GM21360 (cell line): ENCODE results near the gene CACNA2D2.

Experiments
- ATAC-seq: cut with Tn5 transposase; IDR thresholded peaks from one replicate; pipeline ENCODE4 v1.9.1; 2021; ENCODE audit warnings: mild to moderate bottlenecking, moderate library complexity; ENCODE audit not compliant: unreplicated experiment

CACNA2D2 gene

DNA sequence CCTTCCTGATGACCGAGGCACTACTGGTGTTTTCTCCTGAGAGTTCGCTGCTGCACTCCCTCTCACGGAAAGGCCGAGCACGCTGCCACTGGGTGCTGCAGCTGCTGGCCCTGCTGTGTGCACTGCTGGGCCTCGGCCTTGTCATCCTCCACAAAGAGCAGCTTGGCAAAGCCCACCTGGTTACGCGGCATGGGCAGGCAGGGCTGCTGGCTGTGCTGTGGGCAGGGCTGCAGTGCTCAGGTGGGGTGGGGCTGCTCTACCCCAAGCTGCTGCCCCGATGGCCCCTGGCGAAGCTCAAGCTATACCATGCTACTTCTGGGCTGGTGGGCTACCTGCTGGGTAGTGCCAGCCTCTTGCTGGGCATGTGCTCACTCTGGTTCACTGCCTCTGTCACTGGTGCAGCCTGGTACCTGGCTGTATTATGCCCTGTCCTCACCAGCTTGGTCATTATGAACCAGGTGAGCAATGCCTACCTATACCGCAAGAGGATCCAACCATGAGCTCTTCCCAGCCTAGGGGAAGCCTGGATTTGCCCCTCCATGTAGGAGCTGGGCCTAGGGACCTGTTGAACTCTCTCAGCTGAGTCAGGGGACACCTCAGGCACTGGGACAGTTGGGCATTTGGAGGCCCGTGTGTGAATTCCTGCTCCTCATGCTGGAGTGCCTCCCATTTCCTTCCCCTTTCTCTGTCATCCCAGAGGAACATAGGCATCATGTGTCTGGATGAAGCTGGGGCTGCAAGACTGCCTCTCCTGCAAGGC lies 150.0 kb downstream of the CACNA2D2 start:
- no peak for ATAC-seq

DNA sequence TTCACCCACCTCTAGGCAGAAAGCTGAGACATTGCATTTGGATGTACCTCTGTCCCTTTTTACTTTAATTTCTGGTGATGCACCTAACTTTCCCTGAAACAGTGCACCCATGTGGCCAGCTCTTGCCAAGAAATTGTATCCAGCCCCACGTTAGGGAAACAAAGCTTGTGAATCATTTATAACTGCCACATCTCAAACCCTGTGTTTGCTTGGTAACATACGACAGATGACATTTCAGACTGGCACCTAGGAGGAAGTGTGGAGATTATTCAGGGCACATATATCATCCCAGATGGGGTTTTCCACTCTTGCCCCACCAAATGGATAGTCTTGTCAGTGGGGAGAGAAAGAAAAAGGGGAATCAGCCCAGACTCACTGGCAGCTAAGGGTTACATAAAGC lies 150.7 kb downstream of the CACNA2D2 start:
- no peak for ATAC-seq

DNA sequence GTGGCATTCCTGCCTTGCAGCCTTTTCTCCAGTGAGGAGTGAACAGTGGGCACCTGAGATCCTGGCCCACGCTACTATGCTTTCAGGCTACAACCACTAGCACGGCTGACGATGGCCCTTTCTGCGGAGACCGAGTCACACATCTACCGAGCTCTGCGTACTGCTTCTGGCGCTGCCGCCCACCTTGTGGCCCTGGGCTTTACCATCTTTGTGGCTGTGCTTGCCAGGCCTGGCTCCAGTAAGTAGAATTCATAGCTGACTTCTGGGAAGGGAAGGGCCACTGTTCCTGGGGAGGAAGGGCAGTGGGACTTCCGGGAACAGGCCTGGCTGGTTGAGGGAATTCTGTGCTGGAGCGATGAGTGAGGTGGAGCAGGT lies 152.1 kb downstream of the CACNA2D2 start:
- peak; percentile 6 for ATAC-seq

DNA sequence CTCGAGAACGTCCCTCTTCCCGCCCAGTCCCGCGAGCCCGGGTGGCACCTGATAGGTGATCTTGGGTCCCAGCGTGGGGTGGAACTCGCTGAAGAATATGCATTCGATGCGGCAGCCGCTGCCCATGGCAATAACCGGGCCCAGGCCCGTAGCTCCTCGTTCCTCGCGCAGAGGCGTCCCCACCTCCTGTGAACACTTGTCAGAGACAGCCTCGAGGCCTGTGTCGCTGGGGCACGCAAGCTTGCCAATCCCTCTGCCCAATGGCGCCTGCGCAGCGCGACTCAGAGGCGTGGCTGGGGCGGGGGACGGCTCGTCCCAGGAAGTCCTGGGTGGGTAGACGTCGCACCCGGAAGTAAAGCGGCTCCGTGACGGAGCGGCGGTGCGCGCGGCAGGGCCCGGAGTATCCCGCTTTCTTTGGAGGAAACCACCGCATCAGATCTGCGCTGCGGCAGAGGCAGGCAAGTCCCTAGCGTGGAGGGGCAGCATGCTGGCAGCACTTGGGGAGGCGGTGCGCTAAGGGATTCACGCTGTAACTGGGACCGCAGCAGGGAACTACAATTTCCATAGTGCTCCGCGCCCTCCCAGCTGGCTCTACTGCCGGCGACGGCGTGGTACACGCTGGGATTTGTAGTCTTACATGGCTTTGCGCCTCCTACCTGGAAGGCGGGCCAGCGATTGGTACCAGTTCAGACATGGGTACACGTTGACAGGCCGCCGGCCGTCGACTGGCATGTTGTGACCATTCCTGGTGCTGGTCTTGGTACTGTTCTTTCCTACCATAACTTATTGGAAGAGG lies 152.7 kb downstream of the CACNA2D2 start, which contains the start of the genes CYB561D2 and NPRL2:
Gene CYB561D2 (plus strand): TSS at position 336 of the 796 bp plus-strand sequence. CDS start 572 bp downstream, outside the sequence.
Gene NPRL2 (minus strand): TSS at position 249 of the 796 bp plus-strand sequence. CDS start 123 bp downstream, at position 126.
- ATAC-seq: peak; percentile 81

DNA sequence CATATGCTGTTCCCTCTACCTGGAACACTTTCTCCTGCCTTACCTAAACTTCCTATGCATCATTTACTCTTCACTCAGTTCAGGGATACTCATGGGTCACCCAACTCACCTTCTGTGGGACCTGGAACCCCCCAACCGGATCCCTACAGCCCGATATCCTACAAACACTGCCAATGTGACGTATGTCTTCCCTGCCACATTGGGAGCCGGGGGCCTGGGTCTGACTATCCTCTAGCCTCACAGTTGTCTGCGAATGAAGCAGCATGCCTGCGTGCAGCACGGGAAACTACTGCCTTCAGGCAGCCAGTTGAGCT lies 153.3 kb downstream of the CACNA2D2 start:
- ATAC-seq: no peak

DNA sequence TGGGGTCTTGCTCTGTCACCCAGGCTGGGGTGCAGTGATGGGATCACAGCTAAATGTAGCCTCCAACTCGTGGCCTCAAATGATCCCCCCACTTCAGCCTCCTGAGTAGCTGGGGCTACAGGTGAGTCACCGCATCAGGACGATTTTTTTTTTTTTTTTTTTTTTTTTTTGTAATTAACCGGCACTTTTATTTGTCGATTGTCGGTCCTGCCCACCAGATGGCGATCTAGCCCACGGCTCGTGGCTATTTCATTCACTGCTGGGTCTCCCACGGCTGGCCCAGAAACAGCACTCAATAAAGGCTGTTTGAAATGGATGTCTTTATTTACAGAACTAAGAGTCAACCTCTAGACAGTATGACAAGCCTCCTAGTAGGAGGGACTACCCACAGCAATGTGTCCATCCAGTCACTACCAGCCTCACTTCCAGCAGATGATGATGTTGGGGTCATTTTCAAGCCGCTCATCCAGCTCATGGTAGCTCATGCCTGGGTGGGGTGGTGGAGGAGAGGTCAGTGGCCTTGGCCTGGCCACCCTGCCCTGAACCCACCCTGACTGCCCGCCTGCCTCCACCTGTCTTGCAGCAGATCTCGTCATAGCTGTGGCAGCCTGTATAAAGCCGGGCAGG lies 156.1 kb downstream of the CACNA2D2 start:
- ATAC-seq: no peak

DNA sequence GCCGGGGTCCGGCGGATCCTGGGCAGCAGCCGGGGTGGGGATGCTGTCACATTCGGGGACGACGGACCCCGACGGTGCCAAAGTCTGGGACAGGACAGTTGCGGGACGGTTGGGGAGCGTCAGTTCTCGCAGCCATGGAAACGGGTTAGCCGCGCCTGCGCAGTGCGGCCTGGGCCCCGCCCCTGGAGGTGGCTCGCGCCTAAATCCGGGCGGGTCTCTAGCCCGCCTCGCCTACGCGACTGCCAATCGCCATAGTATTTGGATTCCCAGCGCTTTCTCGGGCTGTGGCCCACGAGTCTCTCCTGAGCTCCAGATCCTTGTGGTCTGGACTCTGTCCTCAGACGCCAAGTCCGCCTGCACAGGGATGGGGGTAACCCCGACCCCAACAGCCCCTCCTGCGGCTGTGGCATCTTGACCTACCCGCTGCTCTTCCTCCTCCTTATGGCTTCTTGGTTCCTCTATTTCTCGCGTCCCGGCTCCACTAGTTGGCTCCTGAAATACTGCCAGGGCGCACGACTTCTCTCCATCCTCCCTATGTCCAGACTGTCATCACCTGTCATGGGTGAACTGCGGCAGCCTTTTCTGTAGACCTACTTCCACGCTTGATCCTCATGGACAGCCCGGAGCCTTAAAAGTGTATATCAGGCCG lies 157.7 kb downstream of the CACNA2D2 start, which contains the start of gene ZMYND10:
Gene ZMYND10 (minus strand): TSS at position 147 of the 649 bp plus-strand sequence. CDS start 153 bp downstream, outside the sequence.
- no peak for ATAC-seq

DNA sequence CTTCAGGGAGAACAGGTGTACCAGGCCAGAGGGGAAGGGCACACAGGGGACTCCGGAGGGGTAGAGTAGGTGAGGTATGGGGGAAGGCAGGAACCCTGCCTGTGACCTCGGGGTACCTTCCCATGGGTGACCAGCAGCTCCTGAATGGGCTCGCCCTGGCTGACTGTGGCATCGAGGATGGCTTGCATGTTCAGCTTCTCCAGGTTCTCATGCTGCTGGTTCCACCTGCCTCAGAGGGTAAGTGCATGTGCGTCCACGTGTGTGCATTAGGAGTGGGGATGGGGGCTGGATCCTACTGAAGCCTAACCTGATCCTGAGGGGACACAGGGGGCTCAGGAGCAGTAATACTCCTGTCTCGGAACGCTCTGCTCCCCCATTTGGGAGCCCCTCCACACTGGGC lies 158.4 kb downstream of the CACNA2D2 start:
- no peak for ATAC-seq

DNA sequence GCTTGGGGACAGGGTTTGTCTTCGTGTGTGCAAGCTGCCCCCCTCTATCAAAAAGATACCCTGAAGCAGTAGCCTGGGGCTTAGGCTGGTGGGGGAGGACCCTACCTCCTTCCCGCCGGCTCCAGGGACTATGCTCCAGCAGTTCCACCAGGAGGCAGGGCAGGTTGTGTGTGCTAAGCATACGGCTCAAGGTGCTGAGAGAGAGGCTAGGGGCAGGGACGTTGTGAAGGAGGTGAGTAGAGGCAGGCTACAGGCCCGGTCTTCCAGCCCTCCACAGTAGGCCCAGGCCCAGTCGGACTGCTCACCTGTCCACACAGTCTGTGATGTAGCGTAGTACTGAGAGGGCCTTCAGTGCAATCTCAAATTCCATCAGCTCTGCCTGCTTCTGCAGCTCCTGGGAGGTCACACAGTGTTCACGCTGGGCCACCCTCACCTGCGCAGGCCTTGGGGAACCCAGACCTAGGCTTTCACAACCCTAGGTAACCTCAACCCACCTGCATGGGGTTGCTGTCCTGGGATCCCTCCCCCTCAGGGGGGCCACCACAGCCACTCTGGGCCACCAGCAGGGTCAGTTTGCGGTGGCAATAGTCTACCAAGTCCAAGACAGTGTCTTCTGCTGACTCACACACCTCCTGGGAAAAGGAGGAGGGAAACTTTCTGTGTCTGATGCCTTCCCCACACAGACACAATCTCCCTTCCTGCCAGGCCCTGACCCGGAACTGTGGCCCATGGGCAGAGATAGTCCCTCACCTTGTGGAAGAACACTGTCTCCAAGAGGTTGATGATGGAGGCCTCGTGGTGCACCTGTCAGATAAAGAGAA lies 160.4 kb downstream of the CACNA2D2 start:
- ATAC-seq: no peak

DNA sequence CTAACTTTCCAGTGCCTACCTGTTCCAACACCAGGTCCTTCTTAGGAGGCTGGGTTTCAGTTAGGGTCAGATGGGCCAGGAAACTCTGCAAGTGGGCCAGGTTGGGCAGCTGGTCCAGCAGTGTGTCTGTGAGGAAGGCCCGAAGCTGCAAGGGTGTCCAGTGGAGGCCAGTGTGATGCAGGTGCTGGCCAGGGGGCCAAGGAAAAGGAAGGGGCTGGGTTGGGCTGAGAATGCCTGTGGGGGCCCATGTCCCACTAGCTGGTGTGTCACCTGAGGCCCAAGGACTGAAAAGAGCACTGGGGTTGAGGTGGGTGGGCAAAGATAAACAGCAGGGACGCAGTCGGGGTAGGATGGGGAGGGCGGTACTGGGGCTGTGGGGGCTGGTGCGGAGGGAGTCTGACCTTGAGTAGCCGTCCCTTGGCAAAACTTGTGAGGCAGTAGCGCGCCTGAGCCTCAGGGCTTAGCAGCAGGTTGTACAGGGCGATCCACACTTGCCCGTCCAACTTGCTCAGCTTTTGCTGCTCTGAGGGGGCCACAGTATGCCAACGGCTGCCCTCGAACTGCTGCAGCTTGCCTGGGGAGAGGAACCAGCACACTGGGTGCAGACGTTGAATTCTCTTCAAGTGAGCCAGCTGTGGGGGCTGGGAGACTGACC lies 161.3 kb downstream of the CACNA2D2 start:
- no peak for ATAC-seq

DNA sequence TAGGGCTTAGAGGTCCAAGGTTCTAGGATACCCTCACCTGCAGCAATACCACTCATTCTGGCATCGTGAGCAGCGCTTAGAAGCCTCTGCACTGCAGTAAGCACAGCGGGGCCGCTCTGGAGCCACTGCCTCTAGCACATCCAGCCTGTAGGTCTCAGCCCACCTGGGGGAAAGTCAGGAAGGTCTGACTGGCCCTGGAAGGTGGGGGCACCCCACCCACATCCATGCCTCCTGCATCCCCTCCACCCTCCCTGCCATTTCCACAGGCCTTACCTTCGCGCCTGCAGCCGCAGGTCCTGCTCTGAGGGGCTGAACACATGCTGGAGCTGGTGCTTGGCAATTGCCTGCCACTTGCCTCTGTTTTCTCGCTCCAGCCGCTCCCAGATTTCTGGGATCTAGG lies 161.9 kb downstream of the CACNA2D2 start:
- no peak for ATAC-seq

DNA sequence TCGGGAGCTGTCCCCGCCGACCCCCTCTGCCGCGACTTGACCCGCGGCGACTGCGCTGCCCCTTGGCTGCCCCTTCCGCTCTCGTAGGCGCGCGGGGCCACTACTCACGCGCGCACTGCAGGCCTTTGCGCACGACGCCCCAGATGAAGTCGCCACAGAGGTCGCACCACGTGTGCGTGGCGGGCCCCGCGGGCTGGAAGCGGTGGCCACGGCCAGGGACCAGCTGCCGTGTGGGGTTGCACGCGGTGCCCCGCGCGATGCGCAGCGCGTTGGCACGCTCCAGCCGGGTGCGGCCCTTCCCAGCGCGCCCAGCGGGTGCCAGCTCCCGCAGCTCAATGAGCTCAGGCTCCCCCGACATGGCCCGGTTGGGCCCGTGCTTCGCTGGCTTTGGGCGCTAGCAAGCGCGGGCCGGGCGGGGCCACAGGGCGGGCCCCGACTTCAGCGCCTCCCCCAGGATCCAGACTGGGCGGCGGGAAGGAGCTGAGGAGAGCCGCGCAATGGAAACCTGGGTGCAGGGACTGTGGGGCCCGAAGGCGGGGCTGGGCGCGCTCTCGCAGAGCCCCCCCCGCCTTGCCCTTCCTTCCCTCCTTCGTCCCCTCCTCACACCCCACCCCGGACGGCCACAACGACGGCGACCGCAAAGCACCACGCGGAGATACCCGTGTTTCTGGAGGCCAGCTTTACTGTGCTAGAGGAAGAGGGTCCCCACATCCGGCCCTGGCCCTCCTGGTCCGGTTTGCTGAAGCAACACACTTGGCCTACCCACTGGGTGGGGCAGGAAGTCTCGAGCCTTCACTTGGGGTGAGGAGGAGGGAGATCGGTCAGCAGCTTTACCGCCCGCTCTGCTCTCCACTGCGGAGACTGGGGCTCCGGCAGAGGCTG lies 162.7 kb downstream of the CACNA2D2 start, which contains the start of gene RASSF1:
Gene RASSF1 (minus strand): TSS at position 389 of the 882 bp plus-strand sequence. CDS start 31 bp downstream, at position 358.
- ATAC-seq: no peak

DNA sequence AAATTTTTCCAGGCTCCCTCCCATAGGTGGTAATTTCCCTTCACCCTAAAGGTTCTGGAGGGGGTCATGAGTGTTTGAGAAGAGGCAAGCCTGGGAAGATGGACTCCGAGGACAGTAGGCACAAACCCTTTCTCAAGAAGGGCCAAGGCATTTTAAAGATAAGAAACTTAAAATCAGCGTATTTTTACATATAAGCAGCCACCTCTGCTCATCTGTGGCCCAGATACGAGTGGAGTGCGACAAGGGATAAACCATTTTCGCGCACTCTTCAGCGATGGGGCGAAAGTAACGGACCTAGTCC lies 163.3 kb downstream of the CACNA2D2 start:
- ATAC-seq: no peak

DNA sequence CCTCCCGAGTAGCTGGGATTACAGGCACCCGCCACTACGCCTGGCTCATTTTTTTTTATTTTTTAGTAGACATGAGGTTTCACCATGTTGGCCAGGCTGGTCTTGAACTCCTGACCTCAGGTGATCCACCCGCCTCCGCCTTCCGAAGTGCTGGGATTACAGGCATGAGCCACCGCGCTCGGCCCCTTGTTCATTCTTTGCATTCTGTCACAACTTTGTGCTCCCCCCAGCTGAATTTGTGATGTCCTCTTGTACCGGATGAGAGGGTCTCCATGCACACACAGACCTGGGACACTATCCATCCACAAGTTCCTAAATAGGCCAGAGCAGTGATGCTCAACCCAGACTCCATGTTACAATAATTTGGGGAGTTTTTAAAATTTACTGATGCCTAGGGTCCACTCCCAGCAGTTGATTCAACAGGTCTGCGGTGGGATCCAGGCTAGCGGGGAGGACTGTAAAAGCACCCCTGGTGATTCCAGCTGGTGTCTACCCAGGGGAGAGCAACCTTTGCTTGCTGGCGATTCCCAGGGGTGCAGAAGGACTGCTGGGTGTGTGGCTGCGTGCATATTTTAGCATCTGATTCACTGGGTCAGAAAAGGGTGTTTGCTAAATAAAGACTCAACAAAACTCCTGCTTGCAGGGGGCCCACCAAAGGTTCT lies 163.8 kb downstream of the CACNA2D2 start:
- ATAC-seq: no peak

DNA sequence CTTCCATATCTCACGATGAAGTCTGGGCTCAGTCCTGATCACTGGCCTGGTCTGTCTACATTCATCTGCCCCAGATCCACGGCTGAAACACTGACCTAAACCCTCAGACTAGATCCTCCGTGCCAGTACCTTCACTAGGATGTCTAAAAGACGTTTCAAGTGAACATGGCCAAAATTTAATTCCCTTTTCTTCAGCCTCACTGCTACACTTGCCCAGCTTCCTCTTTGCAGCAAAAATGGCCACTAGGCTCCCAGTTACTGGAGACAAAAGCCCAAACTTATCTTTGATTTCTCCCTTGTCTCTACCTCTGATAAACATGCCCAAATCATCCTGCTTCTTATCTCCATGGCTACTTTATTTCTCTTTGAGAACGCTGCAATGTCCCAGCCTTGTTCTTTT lies 164.5 kb downstream of the CACNA2D2 start:
- ATAC-seq: no peak

DNA sequence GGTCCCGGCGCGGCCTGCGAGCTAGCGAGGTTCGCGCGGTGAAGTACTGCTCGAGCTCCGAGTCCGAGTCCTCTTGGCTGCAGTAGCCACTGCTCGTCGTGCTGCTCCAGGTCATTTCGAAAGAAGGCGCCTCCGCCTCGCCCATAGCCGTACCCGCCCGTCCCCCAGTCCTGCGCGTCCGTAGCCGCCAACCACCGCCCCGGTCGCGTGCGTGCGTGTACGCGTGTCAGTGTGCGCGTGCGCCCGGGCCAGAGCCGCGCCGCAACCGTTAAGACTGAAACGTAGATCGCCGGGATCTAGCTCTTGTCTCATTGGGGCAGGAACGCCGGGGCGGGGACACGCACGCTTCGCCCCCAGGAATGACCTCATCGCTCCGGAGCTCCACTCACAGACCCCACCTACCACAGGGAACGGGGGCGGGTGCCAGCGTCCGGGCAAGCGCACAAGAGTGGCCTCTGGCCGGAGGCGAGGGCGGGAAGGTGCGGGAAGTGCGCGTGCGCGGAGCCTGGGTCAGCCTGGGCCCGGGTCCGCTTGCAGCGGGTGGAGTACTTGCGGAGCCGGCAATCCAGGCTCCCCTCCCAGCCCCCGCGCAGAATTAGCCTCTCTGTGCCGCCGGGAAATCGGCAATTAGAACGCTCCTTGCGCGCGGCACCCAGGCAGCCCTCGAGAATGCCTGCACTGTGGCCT lies 166.1 kb downstream of the CACNA2D2 start:
- ATAC-seq: peak; percentile 70

DNA sequence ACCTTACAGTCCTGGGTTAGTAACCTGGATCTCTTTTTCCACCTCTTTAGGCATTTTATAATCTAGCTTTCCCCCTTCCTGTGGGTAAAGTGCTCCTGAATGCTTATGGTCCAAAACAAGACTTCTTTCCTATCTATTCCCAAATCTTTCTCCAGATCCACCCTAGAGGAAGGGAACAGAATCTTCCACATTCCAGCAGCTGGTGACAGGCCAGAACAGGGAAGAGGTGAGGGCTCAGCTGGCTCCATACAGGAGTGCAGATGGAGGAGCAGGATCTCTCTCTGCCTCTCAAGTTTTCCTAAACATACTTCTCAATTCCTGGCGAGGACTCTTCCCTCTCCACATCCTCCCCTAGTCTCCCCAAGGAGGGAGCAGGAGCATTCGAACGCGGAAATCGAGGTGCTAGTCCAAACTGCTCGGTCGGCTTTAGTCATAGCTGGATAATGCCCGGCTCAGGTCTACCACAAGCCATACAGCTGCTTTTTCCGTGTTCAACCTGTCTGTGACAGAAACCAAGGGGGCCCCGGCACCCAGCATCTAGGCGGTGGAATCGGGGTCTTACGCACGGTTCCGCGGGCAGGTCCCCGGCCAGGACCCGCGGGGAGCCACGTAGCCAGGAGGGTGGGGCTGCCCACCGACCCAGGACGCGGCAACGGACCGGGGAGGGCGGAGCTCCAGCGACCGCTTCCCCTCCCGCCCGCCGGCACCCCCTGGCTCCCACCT lies 166.8 kb downstream of the CACNA2D2 start:
- ATAC-seq: peak; percentile 32
